Activated CD4-positive, CD25-positive, alpha-beta regulatory T cell treated with anti-CD3 and anti-CD28 coated beads, Interleukin-2, amount 50 U/mL, for 16 hours (primary cell): Measurements from ENCODE around the gene CCSER1.
"Not testable (repeated sequence)": the region's sequence is repeated elsewhere in the genome, so short reads cannot be mapped to it uniquely, and the experiment has no call there.

Source experiments
- DNase-seq: peaks from one replicate; pipeline ENCODE4 v3.0.0-alpha.2; 2020; ENCODE audit warnings: low read depth, low spot score

Gene CCSER1

DNA sequence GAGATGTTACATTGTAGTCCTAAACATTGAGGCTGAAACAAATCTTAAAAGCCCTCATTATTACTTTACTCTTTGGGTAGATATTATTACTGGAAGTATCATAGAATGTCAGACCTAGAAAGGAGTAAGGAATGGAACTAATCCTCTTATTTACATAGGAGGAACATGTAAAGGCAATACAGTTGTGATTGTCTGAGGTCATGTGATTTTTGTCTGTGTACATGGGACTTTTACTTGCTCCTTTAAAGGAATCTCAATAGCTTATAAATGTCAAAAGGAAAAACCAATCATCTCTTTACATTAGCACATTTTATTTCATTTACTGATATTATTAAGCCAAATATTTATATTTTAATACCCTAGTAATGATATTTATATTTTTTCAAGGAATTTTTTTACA lies 568.2 kb downstream of the CCSER1 start:
- no peak for DNase-seq

DNA sequence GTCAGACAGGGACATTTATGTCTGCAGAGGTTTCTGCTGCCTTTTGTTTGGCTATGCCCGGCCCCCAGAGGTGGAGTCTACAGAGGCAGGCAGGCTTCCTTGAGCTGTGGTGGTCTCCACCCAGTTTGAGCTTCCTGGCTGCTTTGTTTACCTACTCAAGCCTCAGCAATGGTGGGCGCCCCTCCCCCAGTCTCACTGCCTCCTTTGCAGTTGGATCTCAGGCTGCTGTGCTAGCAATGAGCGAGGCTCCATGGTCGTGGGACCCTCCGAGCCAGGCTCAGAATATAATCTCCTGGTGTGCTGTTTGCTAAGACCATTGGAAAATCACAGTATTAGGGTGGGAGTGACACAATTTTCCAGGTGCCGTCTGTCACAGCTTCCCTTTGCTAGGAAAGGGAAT lies 578.3 kb downstream of the CCSER1 start:
- not testable (repeated sequence) for DNase-seq

DNA sequence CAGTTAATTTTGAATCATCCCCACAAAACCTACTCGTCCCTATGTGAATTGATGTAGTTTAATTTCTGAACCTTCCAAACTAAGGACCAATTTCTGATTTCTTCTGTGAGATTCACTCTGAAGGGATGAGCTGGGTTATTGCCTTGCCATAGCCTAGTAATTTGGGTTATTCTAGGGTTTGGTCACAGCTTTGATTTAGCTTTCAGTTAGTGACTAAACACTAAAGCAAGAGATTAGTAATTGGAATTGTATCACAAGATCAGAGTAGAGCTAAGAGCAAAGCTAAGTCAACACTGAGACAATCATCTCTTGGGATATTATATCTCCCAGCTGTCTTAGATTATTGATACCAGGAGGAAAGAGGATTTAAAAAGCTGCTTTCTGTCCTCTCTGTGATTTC lies 588.0 kb downstream of the CCSER1 start:
- DNase-seq = no peak

DNA sequence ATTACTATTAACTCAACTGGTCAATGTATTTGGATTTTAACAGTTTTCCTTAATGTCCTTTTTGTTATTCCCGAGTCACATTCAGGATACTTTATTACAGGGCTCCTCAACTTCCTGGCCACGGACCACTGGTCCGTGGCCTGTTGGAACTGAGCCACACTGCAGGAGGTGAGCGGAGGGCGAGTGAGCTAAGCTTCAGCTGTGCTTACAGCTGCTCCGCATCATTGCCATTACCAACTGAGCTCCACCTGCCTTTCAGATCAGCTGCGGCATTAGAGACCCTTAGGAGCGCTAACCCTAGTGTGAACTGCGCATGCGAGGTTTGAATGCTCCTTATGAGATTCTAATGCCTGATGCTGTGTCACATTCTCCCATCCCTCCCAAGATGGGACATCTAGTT lies 591.7 kb downstream of the CCSER1 start:
- DNase-seq = no peak

DNA sequence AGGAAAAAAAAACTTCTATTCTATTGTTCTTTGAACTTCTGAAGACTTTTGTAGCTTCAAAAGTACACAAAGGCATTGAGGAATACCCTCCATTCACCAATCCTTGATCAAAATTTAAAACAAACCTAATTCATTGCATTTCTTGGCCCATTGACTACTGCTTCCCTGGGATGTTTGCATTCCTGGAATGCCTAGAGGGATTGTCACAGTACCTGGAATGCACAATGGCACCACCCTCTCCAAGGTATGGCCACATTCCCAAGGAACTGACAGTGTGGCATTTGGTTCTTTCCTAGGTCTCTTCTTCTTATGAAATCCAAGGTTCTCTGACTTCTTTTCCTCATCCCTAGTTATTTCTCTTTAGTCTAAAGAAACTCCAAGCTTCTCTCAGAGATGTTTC lies 600.7 kb downstream of the CCSER1 start:
- no peak for DNase-seq

DNA sequence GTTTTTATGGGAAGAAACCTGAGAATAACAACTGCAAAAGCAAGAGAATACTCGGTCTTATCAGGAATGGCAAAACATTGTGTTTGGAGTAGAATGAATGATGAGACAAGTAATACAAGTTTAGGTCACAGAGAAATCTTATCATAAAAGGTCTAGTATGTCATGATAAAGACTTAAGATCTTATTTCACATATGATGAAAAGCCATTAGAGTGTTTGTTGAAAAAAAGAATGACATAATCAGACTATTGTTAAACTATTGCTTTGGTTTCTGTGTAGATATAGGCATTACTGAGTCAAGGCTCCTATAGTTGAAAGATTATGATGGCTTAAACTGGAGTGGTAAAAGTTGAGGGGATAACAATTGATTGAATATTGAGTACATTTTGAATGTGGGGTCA lies 603.6 kb downstream of the CCSER1 start:
- no peak for DNase-seq

DNA sequence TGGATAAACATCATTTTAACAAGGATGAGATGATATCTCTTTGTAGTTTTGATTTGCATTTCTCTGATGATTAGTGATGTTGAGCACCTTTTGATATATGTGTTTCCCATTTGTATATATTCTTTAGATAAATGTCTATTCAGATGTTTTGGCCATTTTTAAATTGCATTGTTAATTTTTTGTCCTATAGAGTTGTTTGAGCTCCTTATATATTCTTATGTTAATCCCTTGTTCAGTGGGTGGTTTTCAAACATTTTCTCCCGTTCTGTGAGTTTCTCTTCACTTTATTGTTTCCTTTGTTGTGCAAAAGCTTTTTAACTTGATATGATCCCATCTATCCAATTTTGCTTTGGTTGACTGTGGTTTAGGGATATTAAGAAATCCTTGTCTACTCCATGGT lies 606.0 kb downstream of the CCSER1 start:
- no peak for DNase-seq

DNA sequence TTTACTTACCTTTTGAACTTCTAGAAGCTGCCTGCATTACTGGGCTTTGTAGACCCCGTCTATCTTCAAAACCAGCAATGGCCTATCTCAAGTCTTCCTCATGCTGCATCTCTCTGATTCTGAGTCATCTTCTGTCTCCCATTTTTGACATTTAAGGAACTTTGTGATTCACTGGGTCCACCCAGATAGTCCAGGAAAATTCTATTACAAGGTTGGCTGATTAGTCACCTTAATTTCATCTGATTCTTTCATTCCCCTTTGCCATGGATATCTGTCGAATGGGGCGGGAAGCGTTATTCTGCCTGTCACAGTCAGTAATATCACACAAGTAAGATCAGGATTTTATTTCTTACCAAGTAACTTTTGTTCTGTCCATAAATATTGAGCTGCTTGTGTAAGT lies 618.0 kb downstream of the CCSER1 start:
- DNase-seq = no peak

DNA sequence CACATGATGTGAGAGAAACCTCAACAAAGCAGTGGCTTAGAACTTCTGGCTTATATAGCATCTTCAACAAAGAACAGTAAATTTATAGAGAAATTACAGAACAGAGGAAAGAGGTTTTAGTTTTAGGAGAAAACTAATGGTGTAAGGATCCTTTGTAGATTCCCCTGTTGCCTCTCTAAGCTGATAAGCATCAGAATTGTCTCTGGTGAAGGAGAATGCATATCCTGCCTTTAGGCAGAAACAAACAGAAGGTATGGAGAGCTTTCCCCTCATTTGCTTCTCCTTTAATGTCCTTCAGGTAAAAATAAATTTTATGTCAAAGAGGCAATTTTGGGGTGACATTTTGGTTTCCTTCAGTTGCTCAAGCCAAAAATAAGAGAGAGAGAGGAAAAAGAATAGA lies 625.9 kb downstream of the CCSER1 start:
- no peak for DNase-seq

DNA sequence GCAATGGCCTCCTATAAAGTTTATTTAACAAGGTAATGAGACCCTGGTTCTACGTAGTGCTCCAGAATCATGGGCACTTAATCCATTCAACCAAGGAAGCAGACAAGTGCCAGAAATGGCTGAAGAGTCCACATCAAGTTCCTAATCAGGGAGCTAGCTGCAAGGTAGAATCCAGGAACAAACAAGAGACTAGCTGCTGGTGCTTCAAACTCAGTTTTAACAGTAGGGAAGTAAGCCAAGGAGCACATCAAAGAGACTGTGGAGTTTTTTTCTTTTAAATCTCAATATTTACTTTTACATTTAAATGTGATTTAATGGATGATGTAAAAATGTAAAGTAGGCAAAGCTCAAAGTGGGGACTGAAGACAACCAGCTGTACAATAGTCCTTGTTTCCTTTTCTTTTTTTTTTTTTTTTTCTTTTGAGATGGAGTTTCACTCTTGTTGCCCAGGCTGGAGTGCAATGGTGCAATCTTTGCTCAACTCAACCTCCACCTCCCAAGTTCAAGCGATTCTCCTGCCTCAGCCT lies 630.4 kb downstream of the CCSER1 start:
- DNase-seq = no peak

DNA sequence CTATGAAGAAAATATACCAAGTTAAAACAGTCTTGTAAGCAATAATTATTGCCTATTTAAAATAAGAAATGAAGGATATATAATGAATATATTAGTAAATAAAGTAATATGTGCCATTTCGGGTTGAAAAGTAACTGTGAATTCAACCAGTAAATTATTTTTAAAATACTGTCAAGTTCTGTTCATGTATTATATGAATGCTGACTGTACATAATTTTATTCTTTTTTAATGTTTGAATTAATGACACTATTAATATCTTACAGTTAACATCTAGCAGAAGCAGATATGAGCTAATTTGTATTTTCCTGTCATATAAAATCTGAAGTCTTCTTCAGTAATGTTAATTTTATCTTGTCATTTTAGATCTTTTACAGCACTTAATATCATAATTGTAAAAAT lies 632.9 kb downstream of the CCSER1 start:
- no peak for DNase-seq

DNA sequence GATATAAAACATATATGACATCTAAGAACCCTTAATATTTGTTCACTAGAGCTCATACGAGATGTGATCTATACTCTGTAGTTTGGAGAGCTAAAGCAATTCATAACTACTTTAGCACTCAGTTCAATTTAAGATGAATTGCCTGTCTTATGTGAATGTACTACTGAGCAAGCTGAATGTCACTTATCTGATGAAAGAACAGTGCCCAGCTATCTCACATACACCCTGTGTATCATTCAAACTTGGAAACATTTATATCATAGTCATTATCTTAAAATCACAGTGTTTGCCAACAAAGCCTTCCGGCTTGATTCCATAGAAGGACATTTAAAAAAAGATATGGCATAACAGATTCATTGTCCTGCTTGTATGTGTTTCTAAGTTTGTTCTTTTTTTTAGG lies 639.6 kb downstream of the CCSER1 start:
- DNase-seq = no peak

DNA sequence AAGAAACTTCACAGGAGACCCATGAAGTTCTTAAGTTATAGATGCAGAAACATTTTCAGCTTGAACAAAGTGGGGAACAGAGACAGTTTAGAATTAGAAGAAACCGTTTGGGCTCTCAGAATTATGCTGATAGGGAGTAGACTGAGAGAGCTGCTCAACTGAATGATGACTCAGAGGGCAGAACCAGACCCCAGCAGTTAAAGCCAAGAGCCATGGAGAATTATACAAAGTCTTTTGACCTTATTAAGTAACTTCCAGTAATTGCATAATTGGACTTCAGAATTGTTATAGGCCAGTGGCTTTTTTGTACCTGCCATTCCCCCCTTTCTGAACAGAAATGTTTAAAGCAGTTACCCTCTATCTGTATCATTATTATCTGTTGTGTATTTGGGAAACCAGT lies 642.1 kb downstream of the CCSER1 start:
- no peak for DNase-seq

DNA sequence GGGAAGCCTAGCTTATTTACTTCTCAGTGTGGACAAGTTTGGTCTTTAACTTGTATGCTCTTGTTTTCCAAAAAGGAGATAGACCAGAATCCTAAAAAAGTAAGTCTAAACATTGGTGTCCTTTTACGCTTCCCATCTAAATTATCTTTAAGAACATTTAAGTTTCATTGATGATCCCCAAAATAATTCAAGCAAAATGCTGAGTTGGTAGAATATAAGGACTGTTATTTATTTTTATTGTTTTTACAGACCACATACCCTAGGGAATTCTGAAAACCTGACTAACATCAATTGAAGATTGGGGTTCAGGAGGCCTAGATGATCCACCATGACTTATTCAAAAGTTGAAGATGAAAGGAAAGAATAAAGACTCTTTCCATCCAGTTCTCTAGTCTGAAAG lies 653.0 kb downstream of the CCSER1 start:
- DNase-seq = no peak

DNA sequence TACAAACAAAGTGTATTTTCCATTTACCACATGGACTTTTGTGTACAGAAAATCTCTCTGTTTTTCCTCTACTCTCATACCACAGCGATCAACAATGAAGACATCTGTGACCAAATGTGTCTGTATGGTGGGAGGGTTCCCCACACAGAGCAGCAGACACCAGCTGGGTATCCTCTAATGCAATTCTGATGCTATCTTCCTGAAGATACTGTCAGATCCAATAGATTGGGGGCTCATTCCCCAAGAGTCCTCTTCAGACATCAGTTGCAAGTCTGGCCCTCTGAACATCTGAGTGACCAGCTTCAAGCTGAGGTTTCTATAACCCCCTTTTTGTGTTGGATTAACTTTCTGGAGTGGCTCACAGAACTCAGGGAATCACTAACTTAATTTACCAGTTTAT lies 659.4 kb downstream of the CCSER1 start:
- DNase-seq = no peak

DNA sequence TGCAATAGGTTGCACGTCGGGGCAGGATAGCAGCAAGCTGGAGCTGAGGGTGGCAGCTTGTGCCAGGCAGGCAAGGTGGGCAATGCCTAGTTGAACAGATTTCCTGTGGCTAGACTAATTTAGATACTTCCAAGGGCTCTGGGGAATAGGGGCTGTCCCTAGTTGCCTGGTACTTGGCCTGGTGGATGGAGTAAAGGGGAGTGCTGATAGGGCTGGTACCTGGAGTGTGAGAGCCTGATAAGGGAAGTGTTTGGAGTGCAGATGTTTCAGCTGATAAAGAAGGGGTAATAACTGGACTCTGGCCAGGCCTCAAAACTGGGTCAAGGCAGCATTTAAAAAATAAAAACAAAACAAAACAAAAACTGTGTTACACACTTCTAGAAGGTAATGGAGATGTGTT lies 665.5 kb downstream of the CCSER1 start:
- DNase-seq = no peak

DNA sequence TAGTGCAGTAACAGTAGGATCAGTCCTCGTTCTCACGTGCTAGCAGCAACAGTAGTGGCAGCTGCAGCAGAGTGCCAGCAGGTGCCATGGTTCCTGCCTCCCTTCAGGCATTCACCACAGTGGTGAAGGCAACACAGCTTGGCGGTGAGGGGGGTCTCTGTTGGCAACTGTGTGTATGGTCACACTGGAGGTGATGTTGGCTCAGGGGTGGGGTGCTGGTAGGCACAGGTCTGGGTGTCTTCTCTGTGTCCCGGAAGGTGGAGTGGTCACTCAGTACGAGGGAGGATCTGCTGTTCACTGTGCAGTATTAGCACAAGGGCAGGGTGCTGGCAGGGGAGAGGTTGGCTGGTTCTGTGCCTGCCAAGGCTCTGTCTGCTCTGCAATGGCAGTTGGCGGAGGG lies 671.8 kb downstream of the CCSER1 start:
- DNase-seq = no peak

DNA sequence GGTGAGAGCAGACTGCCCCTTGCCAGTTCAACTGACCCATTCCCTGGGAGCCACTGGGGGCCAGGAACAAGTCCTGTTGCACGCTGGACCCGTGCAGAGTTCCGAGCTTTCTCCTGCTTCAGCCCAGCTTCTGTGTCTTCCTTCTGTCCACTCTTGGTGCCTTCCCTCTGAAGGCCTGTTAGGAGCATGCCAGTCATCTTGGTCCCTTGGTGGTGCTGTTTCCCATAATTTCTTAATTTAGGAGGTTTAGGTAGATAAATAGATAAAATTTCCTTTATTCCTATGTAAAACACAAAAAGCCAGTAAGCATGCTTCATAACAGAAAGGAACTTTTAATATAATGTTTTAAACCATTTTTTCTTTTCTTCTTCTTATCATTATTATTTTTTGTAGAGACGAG lies 672.7 kb downstream of the CCSER1 start:
- no peak for DNase-seq

DNA sequence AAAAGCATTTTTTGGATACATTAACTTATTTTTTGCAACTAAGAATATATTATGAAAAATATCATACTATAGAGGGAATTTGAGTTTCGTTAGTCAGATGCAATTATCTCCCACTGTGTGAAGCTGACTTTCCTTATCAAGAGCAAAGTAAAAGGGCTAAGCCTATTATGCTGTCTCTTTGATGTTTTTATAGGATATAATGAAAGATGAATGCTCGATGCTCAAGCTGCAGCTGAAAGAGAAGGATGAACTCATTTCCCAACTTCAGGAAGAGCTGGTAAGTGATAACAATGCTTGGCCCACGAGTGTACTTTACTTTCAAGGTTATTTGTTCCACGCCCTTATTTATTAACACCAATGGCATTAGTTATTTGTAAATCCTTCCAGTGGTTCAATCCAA lies 688.4 kb downstream of the CCSER1 start:
- no peak for DNase-seq

DNA sequence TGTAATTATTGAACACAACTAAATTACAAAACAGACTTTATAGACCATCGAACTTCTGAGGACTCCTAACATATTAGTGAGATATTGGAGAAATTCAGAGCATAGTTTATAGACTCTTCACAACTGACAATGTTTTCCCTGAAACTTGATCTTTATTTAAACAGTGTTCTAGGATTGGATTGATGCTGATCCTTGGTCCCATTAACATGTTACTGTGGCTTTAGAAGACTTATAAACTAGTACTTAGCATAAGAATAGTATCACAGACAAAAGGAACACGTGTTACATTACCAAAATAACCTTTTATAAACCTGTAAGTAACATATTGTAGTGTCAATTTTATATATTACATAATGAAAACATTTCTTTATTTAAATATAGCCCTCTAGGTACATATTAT lies 689.6 kb downstream of the CCSER1 start:
- no peak for DNase-seq

DNA sequence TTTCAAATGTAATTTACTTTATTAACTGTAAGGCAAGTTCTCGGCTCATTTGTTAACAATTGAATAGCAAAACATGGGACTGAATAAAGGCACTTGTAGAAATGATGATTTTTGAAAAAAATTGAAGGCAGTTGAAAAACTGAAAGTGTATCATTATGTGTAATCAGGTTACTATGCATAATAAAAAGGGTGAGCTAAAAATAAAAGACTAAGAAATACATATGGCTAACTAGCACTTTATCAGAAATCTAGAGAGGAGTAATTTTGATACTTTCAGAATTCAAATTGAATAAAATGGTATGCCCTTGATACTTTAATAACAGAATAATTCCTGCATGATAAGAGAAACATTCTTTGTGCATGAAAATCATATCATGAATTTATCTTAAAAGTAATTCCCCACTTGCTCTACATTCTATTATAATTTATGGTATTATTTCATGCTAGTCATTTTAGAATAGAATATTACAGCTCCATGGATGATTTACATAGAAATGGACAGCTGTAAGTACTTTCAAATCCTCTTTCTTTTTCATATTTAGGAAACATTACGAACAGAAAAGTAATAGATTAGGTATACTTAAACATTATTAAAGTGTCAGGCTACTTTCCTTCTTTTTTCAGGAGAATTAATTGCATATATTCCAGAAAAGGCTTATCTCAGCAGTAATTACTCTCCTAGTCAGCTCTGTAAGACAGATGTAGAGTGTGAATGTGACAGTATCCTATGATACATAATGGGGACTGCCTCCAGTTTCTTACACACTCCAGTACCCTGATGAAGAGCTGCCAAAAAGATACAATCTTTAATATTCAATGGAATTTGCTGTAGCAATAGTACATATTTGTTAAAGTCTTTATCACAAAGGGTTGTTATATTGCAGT lies 697.3 kb downstream of the CCSER1 start:
- DNase-seq = no peak

DNA sequence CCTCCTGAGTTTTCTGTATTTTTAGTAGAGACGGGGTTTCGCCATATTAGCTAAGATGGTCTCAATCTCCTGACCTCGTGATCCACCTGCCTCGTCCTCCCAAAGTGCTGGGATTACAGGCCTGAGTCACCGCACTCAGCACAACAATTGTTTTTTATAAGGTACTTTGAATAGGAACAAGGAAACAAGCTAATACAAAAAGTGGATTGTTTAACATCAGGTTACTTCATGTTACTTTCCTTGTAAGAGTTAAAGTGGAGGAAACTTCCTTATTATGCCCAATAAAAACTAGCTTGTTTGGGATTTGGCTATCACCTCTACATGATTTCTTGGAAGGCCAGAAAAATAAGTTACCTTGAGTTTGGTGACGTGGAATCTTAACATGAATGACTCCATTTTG lies 698.7 kb downstream of the CCSER1 start:
- no peak for DNase-seq

DNA sequence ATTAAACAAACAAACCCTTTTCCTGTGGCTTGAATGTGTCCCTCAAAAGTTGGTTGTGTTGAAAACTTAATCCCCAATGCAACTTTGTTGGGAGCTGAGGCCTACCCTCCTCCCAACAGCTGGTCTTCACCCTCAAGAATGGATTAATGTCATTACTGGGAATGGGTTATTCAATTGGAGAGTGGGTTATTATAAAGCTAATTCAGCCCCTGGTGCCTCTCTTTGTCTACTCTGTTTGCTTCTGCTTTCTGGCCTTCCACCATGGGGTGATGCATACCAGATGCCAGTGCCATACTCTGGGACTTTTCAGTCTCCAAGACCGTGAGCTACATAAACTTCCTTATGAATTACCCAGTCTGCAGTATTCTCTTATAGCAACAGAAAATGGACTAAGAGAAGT lies 706.5 kb downstream of the CCSER1 start:
- DNase-seq = no peak

DNA sequence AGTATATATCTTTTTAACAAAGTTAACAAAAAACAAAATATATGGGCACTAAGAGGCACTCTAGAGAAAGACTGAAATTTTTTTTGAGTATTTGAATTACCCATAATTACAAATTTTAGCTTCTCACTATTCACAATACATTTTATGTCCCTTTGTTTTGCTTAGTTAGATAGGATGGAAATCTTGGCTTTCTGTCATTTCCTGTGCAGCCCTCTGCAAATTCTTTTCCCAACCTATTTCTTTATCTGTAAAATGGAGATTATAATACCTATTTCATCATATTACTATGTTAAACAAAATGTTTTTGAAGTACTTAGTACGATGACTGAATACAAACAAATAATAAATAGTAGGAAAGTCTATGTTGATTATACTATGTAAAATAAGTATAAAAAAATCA lies 710.0 kb downstream of the CCSER1 start:
- DNase-seq = no peak
